Thyroid gland (tissue), 4 donors: ENCODE measurements around the gene FAM47E. TPM values are rescaled to one million over a fixed set of nuclear protein-coding genes. Genes with fewer than 3 reads are reported as not detected.

Source experiments
- DNase-seq, 2 donors: peaks; one replicate each; pipeline ENCODE4 v3.0.0-alpha.2; 2019
- H3K27ac ChIP-seq, 3 donors: fragments of 200-600 bp; sonication (generic); 1 replicate in 2 of 3; 2 replicates in 1 of 3; pipeline ENCODE4 v1.5.1; 2016 to 2019; ENCODE audit warnings: mild to moderate bottlenecking in 1 of 3, moderate library complexity in 1 of 3
- H3K27me3 ChIP-seq: fragments of 200-600 bp; sonication (generic); one replicate; pipeline ENCODE4 v1.5.1; 2019
- H3K36me3 ChIP-seq, 2 donors: fragments of 200-600 bp; sonication (generic); one replicate each; pipeline ENCODE4 v1.5.1; 2016 to 2019
- H3K4me1 ChIP-seq, 2 donors: fragments of 200-600 bp; sonication (generic); one replicate each; pipeline ENCODE4 v1.5.1; 2017 to 2019
- H3K4me3 ChIP-seq, 3 donors: fragments of 200-600 bp; sonication (generic); replicated peaks in 1 of 3; 1 replicate in 2 of 3; 2 replicates in 1 of 3; pipeline ENCODE4 v1.5.1; 2016; ENCODE audit warnings: mild to moderate bottlenecking in 1 of 3
- H3K9me3 ChIP-seq: fragments of 200-600 bp; sonication (generic); one replicate; pipeline ENCODE4 v1.5.1; 2017
- POLR2A ChIP-seq, 2 donors: fragments of 450-650 bp; IDR thresholded peaks; one replicate each; pipeline ENCODE4 v1.6.1; 2017; ENCODE audit warnings: antibody characterized with exemption in 2 of 2, mild to moderate bottlenecking in 2 of 2, moderate library complexity in 1 of 2
- WGBS, 2 donors: methylation state at CpG; one replicate each; pipeline ENCODE4 v1.1.5; 2017; 5-methylcytosine and 5-hydroxymethylcytosine counted together
- intact Hi-C: fragments of 100-400 bp; cut with DNase I; formaldehyde crosslinking; loops from one replicate; pipeline ENCODE4 v1.15.1; 2023
- total RNA-seq, 4 donors: library from RNA; depleted of rRNA; stranded (reverse); fragments of >200 nt; gene quantifications; one replicate each; pipeline ENCODE4 v1.2.3, GENCODE V29; 2016
- TF ChIP-seq, protein P1 (sequence below), 6 experiments: fragments of 200-600 bp in 3 of 6; fragments of 450-650 bp in 3 of 6; sonication (generic) in 3 of 6; IDR thresholded peaks; one replicate each; pipeline ENCODE4 v1.5.1; 2016 to 2019; ENCODE audit warnings: antibody characterized with exemption in 6 of 6, mild to moderate bottlenecking in 2 of 6, inconsistent platforms in 1 of 6, moderate library complexity in 1 of 6

The FAM47E gene
- total RNA-seq, 4 donors from 2014 or later = 9.7 to 16.9 (median 13.7) TPM

DNA sequence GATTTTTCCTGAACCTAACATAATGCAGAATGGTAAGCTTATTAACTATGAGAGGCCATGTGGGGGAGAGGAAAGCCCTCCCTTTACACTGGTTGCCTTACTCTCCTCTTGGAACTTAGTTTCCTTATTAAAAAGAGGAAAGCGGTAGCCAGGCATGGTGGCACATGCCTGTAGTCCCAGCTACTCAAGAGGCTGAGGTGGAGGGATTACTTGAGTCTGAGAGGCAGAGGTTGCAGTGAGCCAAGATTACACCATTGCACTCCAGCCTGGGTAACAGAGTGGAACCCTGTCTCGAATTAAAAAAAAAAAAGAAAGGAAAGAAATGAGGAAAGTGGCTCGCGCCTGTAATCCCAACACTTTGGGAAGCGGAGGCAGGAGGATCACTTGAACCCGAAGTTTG lies 2.0 kb downstream of the FAM47E start:
- 43 to 60% methylated on average over 6 of the region's 6 CpGs for WGBS, 2 donors
- peak; percentile 68 to 70 for DNase-seq
- no peaks in the 10 kb centered on the region for H3K36me3 ChIP-seq
- H3K27ac ChIP-seq = peak overlapping the region in 2 of 3 donors; percentile 11 to 15
- no peaks in the 10 kb centered on the region for H3K9me3 ChIP-seq
- no peak overlapping the region for H3K4me3 ChIP-seq
- TF ChIP-seq, protein P1, sequence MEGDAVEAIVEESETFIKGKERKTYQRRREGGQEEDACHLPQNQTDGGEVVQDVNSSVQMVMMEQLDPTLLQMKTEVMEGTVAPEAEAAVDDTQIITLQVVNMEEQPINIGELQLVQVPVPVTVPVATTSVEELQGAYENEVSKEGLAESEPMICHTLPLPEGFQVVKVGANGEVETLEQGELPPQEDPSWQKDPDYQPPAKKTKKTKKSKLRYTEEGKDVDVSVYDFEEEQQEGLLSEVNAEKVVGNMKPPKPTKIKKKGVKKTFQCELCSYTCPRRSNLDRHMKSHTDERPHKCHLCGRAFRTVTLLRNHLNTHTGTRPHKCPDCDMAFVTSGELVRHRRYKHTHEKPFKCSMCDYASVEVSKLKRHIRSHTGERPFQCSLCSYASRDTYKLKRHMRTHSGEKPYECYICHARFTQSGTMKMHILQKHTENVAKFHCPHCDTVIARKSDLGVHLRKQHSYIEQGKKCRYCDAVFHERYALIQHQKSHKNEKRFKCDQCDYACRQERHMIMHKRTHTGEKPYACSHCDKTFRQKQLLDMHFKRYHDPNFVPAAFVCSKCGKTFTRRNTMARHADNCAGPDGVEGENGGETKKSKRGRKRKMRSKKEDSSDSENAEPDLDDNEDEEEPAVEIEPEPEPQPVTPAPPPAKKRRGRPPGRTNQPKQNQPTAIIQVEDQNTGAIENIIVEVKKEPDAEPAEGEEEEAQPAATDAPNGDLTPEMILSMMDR (IDR thresholded peaks at IDR 0.05) = no peak
- no peak for TF ChIP-seq POLR2A (IDR thresholded peaks at IDR 0.05)
- intact Hi-C loops = loop anchor here (10.0 kb wide), 1 partner anchor 59 kb away; no protein-coding TSS in a partner anchor
- H3K27me3 ChIP-seq = no peaks in the 10 kb centered on the region
- H3K4me1 ChIP-seq = peaks cover 7 to 8% of the 10 kb centered on the region in 2 donors

DNA sequence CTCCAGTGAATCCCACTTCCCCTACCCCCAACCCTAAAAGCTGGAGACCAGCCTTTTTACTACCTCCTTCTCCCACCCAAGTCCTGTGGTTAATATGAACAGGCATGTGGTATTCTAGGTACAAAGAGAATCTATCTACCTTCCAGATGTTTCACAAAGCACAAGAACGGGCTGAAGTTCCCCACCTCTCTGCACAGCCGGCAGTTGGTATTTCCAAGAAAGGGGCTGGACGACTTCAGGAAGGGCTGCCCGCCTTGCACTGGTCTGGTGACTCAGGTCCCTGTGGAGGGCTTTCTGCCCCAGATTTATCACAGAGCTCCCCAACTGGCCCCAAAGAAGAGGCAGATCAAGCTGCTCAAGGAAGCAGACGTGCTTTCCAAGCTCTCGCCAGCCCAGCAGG lies 4.5 kb downstream of the FAM47E start:
- intact Hi-C loops = loop anchor here (10.0 kb wide), 1 partner anchor 61 kb away; no protein-coding TSS in a partner anchor
- no peaks in the 10 kb centered on the region for H3K27me3 ChIP-seq
- no peak overlapping the region for H3K27ac ChIP-seq
- H3K4me3 ChIP-seq = no peak overlapping the region
- DNase-seq = no peak
- H3K36me3 ChIP-seq = no peaks in the 10 kb centered on the region
- no peaks in the 10 kb centered on the region for H3K9me3 ChIP-seq
- TF ChIP-seq POLR2A (IDR thresholded peaks at IDR 0.05) = no peak
- TF ChIP-seq, protein P1 (IDR thresholded peaks at IDR 0.05) = no peak
- 87% methylated on average over 5 to 6 of the region's 6 CpGs for WGBS, 2 donors
- peaks cover 2 to 3% of the 10 kb centered on the region in 2 donors for H3K4me1 ChIP-seq

DNA sequence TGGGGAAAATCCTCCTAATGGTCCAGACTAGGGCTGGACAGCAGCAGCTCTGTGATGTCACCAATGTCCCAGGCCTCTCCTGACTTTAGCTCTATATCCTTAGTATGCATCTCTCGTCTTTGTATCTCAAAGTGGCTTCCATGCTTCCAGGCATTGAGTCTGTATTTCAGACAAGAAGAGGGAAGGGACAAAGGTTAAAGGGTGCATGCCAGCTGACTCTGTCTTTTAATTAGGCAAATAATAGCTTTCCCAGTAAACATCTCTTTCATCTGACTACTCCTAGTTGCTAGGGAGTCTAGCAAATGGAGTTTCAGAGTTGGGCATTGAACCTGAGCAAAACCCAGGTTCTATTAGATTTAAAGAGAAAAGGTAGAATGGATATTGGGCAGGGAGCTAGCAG lies 5.4 kb downstream of the FAM47E start:
- Histone ChIP-seq H3K27me3 (no peaks in the 10 kb centered on the region), H3K4me1 (no peaks in the 10 kb centered on the region), H3K4me3 (no peak overlapping the region), H3K27ac (no peak overlapping the region), H3K9me3 (no peaks in the 10 kb centered on the region), H3K36me3 (no peaks in the 10 kb centered on the region)
- TF ChIP-seq POLR2A (IDR thresholded peaks at IDR 0.05) = no peak
- TF ChIP-seq, protein P1 (IDR thresholded peaks at IDR 0.05) = no peak
- no peak for DNase-seq
- WGBS, 2 donors = 87 to 90% methylated on average over 1 of the region's 1 CpG
- intact Hi-C loops = loop anchor here (10.0 kb wide), 1 partner anchor 62 kb away; no protein-coding TSS in a partner anchor

DNA sequence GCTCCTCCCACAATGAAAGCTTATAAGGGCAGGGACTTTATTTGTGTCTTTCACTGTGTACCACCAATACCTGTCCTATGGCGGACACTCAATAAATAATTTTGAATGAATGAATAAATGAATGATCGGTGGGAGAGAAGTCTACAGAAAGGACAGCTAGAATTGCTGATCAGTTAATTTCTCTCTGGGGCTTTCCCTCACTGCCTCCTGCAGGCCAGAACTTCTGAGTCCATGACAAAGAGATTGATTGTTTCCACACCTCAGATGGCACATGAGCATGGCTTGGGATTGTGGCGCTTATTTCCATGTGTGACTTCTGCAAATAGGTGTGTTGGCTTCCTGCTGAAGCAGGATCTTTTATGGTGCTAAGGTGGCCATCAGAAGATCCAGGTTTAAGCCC lies 6.3 kb downstream of the FAM47E start:
- no peaks in the 10 kb centered on the region for H3K4me1 ChIP-seq
- 97 to 98% methylated on average over 3 of the region's 3 CpGs for WGBS, 2 donors
- H3K9me3 ChIP-seq = no peaks in the 10 kb centered on the region
- no peaks in the 10 kb centered on the region for H3K36me3 ChIP-seq
- H3K27me3 ChIP-seq = no peaks in the 10 kb centered on the region
- H3K4me3 ChIP-seq = no peak overlapping the region
- no peak overlapping the region for H3K27ac ChIP-seq
- no peak for TF ChIP-seq POLR2A (IDR thresholded peaks at IDR 0.05)
- TF ChIP-seq, protein P1 (IDR thresholded peaks at IDR 0.05) = no peak
- intact Hi-C loops = loop anchor here (10.0 kb wide), 1 partner anchor 63 kb away; no protein-coding TSS in a partner anchor
- no peak for DNase-seq

DNA sequence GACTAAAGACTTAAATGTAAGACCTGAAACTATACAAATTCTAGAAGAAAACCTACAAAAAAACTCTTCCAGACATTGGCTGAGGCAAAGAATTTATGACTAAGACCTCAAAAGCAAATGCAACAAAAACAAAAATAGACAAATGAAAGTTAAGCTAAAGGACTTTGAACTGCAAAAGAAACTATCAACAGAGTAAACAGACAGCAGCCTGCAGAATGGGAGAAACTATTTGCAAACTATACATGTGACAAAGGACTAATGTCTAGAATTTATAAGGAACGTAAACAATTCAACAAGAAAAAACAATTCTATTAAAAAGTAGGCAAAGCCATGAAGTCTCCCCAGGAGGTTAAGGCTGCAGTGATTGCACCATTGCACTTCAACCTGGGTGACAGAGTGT lies 9.1 kb downstream of the FAM47E start:
- H3K36me3 ChIP-seq = no peaks in the 10 kb centered on the region
- intact Hi-C loops = no loop called here
- no peaks in the 10 kb centered on the region for H3K9me3 ChIP-seq
- no peak overlapping the region for H3K4me3 ChIP-seq
- H3K27ac ChIP-seq = no peak overlapping the region
- DNase-seq = no peak
- no peaks in the 10 kb centered on the region for H3K4me1 ChIP-seq
- H3K27me3 ChIP-seq = no peaks in the 10 kb centered on the region
- WGBS, 2 donors = 0 to 37% methylated on average over 1 of the region's 1 CpG
- TF ChIP-seq, protein P1 (IDR thresholded peaks at IDR 0.05) = no peak
- no peak for TF ChIP-seq POLR2A (IDR thresholded peaks at IDR 0.05)
